ENCODE measurements around the gene FBXL7. TPM values are rescaled to one million over a fixed set of nuclear protein-coding genes. Genes with fewer than 3 reads are reported as not detected.

The FBXL7 gene
- total and polyA plus RNA-seq, 2 donors (not counting 1 experiment from before 2014, with no cell fraction given): 6.4 to 12.9 TPM

DNA sequence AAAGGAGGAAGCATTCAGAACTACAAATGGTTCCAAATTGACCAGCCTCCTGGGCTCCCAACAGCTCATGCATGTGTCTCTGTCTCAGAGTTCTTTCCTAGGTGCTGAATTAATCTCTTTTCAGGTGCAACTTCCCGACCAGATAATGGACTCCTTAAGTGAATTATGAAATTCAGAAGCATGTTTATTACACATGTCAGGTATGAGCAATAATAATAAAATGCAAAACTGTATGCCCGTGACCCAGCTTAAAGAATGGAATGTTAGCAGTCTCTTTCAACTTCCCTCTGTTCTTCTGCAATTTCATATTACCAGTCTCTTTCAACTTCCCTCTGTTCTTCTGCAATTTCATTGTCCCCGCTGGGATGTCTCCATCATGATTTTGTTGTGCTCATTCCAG, 60.4 kb downstream of the FBXL7 start:
- no peaks in the 10 kb centered on the region for H3K79me2 ChIP-seq (ENCODE audit: control insufficient read depth, insufficient read depth, low read length)
- H3K9me3 ChIP-seq (ENCODE audit: control insufficient read depth, insufficient read depth, low read depth, low read length): no peaks in the 10 kb centered on the region
- no peaks in the 10 kb centered on the region for H3K27me3 ChIP-seq (ENCODE audit: control insufficient read depth, insufficient read depth, low read length)
- no peaks in the 10 kb centered on the region for H3K36me3 ChIP-seq (ENCODE audit: control insufficient read depth, insufficient read depth, low read length)
- no peak for DNase-seq (ENCODE audit: low read depth in 2 of 2)
- H3K4me3 ChIP-seq (replicated peaks in 1 of 4; ENCODE audit: control extremely low read depth in 1 of 4, insufficient read depth in 1 of 4, low read depth in 3 of 4, low read length in 4 of 4): no peak overlapping the region
- H3K27ac ChIP-seq (ENCODE audit: insufficient read depth, low read length): no peak overlapping the region
- H3K9ac ChIP-seq (ENCODE audit: insufficient read depth, low read length): no peak overlapping the region
- no peaks in the 10 kb centered on the region for H4K20me1 ChIP-seq (ENCODE audit: control insufficient read depth, extremely low read depth, insufficient read depth, low read length)
- no peak overlapping the region for H3K4me2 ChIP-seq (ENCODE audit: extremely low read depth, insufficient read depth, low read length)
- TF ChIP-seq EZH2 (IDR thresholded peaks at IDR 0.05; ENCODE audit: low read length, missing control alignments): no peak
- TF ChIP-seq, protein P1, sequence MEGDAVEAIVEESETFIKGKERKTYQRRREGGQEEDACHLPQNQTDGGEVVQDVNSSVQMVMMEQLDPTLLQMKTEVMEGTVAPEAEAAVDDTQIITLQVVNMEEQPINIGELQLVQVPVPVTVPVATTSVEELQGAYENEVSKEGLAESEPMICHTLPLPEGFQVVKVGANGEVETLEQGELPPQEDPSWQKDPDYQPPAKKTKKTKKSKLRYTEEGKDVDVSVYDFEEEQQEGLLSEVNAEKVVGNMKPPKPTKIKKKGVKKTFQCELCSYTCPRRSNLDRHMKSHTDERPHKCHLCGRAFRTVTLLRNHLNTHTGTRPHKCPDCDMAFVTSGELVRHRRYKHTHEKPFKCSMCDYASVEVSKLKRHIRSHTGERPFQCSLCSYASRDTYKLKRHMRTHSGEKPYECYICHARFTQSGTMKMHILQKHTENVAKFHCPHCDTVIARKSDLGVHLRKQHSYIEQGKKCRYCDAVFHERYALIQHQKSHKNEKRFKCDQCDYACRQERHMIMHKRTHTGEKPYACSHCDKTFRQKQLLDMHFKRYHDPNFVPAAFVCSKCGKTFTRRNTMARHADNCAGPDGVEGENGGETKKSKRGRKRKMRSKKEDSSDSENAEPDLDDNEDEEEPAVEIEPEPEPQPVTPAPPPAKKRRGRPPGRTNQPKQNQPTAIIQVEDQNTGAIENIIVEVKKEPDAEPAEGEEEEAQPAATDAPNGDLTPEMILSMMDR (conservative IDR thresholded peaks at IDR 0.05 in 1 of 2, IDR thresholded peaks at IDR 0.05 in 1 of 2; ENCODE audit: low read depth in 1 of 2, low read length in 2 of 2): no peak
- H2AFZ ChIP-seq (ENCODE audit: low read length): no peak overlapping the region
- no peaks in the 10 kb centered on the region for H3K4me1 ChIP-seq (ENCODE audit: control insufficient read depth, extremely low read depth, insufficient read depth, low read length)

DNA sequence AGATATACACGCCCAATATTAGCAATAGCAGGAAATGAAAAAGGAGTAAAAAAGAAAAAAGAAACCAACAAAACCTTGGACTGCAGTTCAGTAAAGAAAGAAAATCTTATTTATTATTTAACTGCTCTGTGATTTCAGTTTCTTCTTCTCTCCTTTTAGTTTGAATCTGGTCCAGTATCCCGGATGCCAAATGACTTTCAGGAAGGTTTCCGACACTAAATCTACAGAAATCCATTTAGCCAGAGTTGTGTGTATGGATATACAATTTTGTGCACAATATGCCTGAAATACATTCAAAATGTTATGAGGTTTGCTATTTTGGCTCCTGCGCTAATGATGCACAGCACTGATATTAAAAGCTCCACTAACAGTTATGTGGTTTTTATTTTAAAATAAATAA, 64.5 kb downstream of the FBXL7 start:
- Histone ChIP-seq H3K4me1 (ENCODE audit: control insufficient read depth, extremely low read depth, insufficient read depth, low read length) (no peaks in the 10 kb centered on the region), H3K9me3 (ENCODE audit: control insufficient read depth, insufficient read depth, low read depth, low read length) (no peaks in the 10 kb centered on the region), H4K20me1 (ENCODE audit: control insufficient read depth, extremely low read depth, insufficient read depth, low read length) (no peaks in the 10 kb centered on the region), H3K4me2 (ENCODE audit: extremely low read depth, insufficient read depth, low read length) (no peak overlapping the region), H3K27me3 (ENCODE audit: control insufficient read depth, insufficient read depth, low read length) (no peaks in the 10 kb centered on the region), H3K27ac (ENCODE audit: insufficient read depth, low read length) (no peak overlapping the region), H3K79me2 (ENCODE audit: control insufficient read depth, insufficient read depth, low read length) (no peaks in the 10 kb centered on the region), H3K9ac (ENCODE audit: insufficient read depth, low read length) (no peak overlapping the region), H3K36me3 (ENCODE audit: control insufficient read depth, insufficient read depth, low read length) (no peaks in the 10 kb centered on the region), H2AFZ (ENCODE audit: low read length) (no peak overlapping the region), H3K4me3 (replicated peaks in 1 of 4; ENCODE audit: control extremely low read depth in 1 of 4, insufficient read depth in 1 of 4, low read depth in 3 of 4, low read length in 4 of 4) (no peak overlapping the region)
- no peak for DNase-seq (ENCODE audit: low read depth in 2 of 2)
- TF ChIP-seq, protein P1 (conservative IDR thresholded peaks at IDR 0.05 in 1 of 2, IDR thresholded peaks at IDR 0.05 in 1 of 2; ENCODE audit: low read depth in 1 of 2, low read length in 2 of 2): no peak
- TF ChIP-seq EZH2 (IDR thresholded peaks at IDR 0.05; ENCODE audit: low read length, missing control alignments): no peak

DNA sequence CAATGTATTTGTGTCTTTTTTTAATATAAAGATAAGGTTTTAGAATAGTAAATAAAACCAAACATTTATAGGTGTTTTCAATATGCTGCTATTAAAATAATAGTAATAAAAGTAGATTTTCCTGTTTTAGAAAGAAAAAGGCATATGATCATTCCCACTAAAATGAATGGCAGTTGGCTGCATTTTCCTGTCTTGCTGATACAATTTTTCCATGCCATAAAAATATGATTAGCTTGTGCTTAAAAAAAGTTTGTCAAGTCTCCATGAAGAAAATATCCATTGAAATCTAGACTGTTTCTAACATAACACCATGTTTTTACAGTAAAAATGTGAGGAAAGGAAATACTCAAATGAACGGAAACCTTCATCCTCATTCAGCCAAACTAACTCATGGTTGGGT, 65.0 kb downstream of the FBXL7 start:
- H3K27me3 ChIP-seq (ENCODE audit: control insufficient read depth, insufficient read depth, low read length): no peaks in the 10 kb centered on the region
- H3K4me1 ChIP-seq (ENCODE audit: control insufficient read depth, extremely low read depth, insufficient read depth, low read length): no peaks in the 10 kb centered on the region
- no peaks in the 10 kb centered on the region for H3K36me3 ChIP-seq (ENCODE audit: control insufficient read depth, insufficient read depth, low read length)
- H3K4me3 ChIP-seq (replicated peaks in 1 of 4; ENCODE audit: control extremely low read depth in 1 of 4, insufficient read depth in 1 of 4, low read depth in 3 of 4, low read length in 4 of 4): no peak overlapping the region
- H3K9ac ChIP-seq (ENCODE audit: insufficient read depth, low read length): no peak overlapping the region
- H3K9me3 ChIP-seq (ENCODE audit: control insufficient read depth, insufficient read depth, low read depth, low read length): no peaks in the 10 kb centered on the region
- TF ChIP-seq, protein P1 (conservative IDR thresholded peaks at IDR 0.05 in 1 of 2, IDR thresholded peaks at IDR 0.05 in 1 of 2; ENCODE audit: low read depth in 1 of 2, low read length in 2 of 2): no peak
- no peak for TF ChIP-seq EZH2 (IDR thresholded peaks at IDR 0.05; ENCODE audit: low read length, missing control alignments)
- H3K4me2 ChIP-seq (ENCODE audit: extremely low read depth, insufficient read depth, low read length): no peak overlapping the region
- no peak overlapping the region for H3K27ac ChIP-seq (ENCODE audit: insufficient read depth, low read length)
- H2AFZ ChIP-seq (ENCODE audit: low read length): no peak overlapping the region
- DNase-seq (ENCODE audit: low read depth in 2 of 2): no peak
- no peaks in the 10 kb centered on the region for H3K79me2 ChIP-seq (ENCODE audit: control insufficient read depth, insufficient read depth, low read length)
- H4K20me1 ChIP-seq (ENCODE audit: control insufficient read depth, extremely low read depth, insufficient read depth, low read length): no peaks in the 10 kb centered on the region

Data from fibroblast of lung (primary cell).